Measurements from ENCODE around the gene TRIM23. TPM values are rescaled to one million over a fixed set of nuclear protein-coding genes. Genes with fewer than 3 reads are reported as not detected.

TRIM23 gene
- total RNA-seq, 1 donor from 2014 or later = 13.0 TPM

DNA sequence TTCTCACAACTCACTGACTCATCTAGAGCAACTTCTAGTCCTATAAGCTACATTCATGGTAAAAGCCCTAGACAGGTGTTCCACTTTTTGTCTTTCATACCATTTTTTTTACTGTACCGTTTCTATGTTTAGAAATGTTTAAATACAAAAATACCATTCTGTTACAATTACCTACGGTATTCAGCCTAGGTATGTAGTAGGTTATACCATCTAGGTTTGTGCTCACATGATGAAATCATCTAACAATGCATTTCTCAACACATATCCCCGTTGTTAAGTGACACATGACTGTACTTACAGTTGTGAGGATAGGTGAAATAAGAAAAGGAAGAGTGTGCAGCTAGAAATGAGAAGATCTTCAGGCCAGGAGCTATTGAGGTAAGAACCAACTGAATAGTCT, 67.4 kb downstream of the TRIM23 start:
- Mint-ChIP-seq H3K4me3 (no peak overlapping the region), H3K27me3 (no peaks in the 10 kb centered on the region), H3K4me1 (peaks cover under 1% of the 10 kb centered on the region), H3K9me3 (no peaks in the 10 kb centered on the region), H3K27ac (no peak overlapping the region), H3K36me3 (ENCODE audit: low read depth) (peaks cover 10% of the 10 kb centered on the region)
- DNase-seq (no peak), ATAC-seq (ENCODE audit: low read depth) (no peak)
- POLR2A ChIA-PET = no interaction called here
- intact Hi-C loops (cut with micrococcal nuclease) = no loop called here
- CTCF ChIA-PET = no interaction called here
- TF ChIP-seq, protein P1, sequence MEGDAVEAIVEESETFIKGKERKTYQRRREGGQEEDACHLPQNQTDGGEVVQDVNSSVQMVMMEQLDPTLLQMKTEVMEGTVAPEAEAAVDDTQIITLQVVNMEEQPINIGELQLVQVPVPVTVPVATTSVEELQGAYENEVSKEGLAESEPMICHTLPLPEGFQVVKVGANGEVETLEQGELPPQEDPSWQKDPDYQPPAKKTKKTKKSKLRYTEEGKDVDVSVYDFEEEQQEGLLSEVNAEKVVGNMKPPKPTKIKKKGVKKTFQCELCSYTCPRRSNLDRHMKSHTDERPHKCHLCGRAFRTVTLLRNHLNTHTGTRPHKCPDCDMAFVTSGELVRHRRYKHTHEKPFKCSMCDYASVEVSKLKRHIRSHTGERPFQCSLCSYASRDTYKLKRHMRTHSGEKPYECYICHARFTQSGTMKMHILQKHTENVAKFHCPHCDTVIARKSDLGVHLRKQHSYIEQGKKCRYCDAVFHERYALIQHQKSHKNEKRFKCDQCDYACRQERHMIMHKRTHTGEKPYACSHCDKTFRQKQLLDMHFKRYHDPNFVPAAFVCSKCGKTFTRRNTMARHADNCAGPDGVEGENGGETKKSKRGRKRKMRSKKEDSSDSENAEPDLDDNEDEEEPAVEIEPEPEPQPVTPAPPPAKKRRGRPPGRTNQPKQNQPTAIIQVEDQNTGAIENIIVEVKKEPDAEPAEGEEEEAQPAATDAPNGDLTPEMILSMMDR (IDR thresholded peaks at IDR 0.05) = no peak

- CTCF ChIA-PET = no interaction called here
- intact Hi-C loops (cut with micrococcal nuclease) = no loop called here
Measured at GRCh38 chr5:65556181-65556580, 68.0 kb downstream of the TRIM23 start.

GRCh38 chr5:65555287-65555686, 68.8 kb downstream of the TRIM23 start:
- intact Hi-C loops (cut with micrococcal nuclease) = no loop called here
- no peak overlapping the region for H3K27ac Mint-ChIP-seq
- no peaks in the 10 kb centered on the region for H3K9me3 Mint-ChIP-seq
- no peaks in the 10 kb centered on the region for H3K4me1 Mint-ChIP-seq
- ATAC-seq (ENCODE audit: low read depth) (no peak), DNase-seq (no peak)
- CTCF ChIA-PET = no interaction called here
- no peaks in the 10 kb centered on the region for H3K27me3 Mint-ChIP-seq
- TF ChIP-seq, protein P1 (IDR thresholded peaks at IDR 0.05) = no peak
- H3K4me3 Mint-ChIP-seq = no peak overlapping the region
- H3K36me3 Mint-ChIP-seq (ENCODE audit: low read depth) = peaks cover 13% of the 10 kb centered on the region
- POLR2A ChIA-PET = no interaction called here

More at GRCh38 chr5:65556181-65556580, 68.0 kb downstream of the TRIM23 start:
- Mint-ChIP-seq H3K4me3 (no peak overlapping the region), H3K27me3 (no peaks in the 10 kb centered on the region), H3K9me3 (no peaks in the 10 kb centered on the region), H3K4me1 (no peaks in the 10 kb centered on the region), H3K27ac (no peak overlapping the region), H3K36me3 (ENCODE audit: low read depth) (peaks cover 10% of the 10 kb centered on the region)
- ATAC-seq (ENCODE audit: low read depth) (no peak), DNase-seq (no peak)
- TF ChIP-seq, protein P1 (IDR thresholded peaks at IDR 0.05) = no peak
- POLR2A ChIA-PET = no interaction called here

- H3K4me1 Mint-ChIP-seq = no peaks in the 10 kb centered on the region
- ATAC-seq (ENCODE audit: low read depth) = no peak
Measured at GRCh38 chr5:65553941-65554340, 70.2 kb downstream of the TRIM23 start.

DNA sequence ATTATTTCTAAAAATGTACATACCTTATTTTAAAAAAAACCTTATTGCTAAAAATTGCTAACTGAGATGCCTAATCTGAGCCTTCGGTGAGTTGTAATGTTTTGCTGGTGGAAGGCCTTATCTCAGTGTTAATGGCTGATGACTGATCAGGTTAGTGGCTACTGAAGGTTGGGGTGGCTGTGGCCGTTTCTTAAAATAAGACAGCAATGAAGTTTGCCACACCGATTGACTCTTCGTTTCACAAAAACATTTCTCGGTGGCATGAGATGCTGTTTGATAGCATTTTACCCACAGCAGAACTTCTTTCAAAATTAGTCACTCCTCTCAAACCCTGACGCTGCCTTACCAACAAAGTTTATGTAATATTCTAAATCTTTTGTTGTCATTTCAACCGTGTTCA, 75.9 kb downstream of the TRIM23 start:
- TF ChIP-seq, protein P1 (IDR thresholded peaks at IDR 0.05) = no peak
- no peak for DNase-seq
- peaks cover 27% of the 10 kb centered on the region for H3K36me3 Mint-ChIP-seq (ENCODE audit: low read depth)
- no peak overlapping the region for H3K27ac Mint-ChIP-seq
- intact Hi-C loops (cut with micrococcal nuclease) = no loop called here
- no peak for ATAC-seq (ENCODE audit: low read depth)
- H3K4me3 Mint-ChIP-seq = no peak overlapping the region
- no peaks in the 10 kb centered on the region for H3K27me3 Mint-ChIP-seq
- ChIA-PET CTCF (no interaction called here), POLR2A (no interaction called here)
- H3K9me3 Mint-ChIP-seq = no peaks in the 10 kb centered on the region
- no peaks in the 10 kb centered on the region for H3K4me1 Mint-ChIP-seq

More at GRCh38 chr5:65553941-65554340, 70.2 kb downstream of the TRIM23 start:
- H3K27me3 Mint-ChIP-seq = no peaks in the 10 kb centered on the region
- no peak for DNase-seq
- CTCF ChIA-PET = no interaction called here
- TF ChIP-seq, protein P1 (IDR thresholded peaks at IDR 0.05) = no peak
- POLR2A ChIA-PET = no interaction called here
- no peak overlapping the region for H3K27ac Mint-ChIP-seq
- H3K36me3 Mint-ChIP-seq (ENCODE audit: low read depth) = peaks cover 24% of the 10 kb centered on the region
- H3K4me3 Mint-ChIP-seq = no peak overlapping the region
- intact Hi-C loops (cut with micrococcal nuclease) = no loop called here
- no peaks in the 10 kb centered on the region for H3K9me3 Mint-ChIP-seq
